ENCODE data around the gene CD247.

CD247 gene

DNA sequence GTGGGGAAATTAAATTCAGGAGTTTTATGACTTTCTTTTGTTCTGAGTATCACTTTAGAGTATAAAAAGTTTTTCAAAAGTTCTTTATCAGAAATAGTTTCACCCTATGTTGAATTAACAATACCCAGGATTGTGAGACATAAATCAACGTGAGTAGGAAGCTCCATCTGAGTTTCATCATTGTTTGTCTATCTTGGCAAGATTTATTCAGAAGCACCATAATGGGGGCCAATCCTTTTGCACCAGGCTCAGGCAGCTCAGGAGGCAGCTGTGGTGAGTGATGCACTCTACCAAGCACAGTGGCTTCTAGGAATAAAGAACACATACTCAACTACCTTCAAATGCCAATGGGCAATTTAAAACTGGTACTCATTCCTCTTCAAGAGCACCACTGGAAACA is 23.3 kb upstream of the CD247 start:
- no peak overlapping the region for H3K4me3 ChIP-seq (ENCODE audit: low read length)
- no peak for DNase-seq (ENCODE audit: low read depth)
- TF ChIP-seq, protein P1, sequence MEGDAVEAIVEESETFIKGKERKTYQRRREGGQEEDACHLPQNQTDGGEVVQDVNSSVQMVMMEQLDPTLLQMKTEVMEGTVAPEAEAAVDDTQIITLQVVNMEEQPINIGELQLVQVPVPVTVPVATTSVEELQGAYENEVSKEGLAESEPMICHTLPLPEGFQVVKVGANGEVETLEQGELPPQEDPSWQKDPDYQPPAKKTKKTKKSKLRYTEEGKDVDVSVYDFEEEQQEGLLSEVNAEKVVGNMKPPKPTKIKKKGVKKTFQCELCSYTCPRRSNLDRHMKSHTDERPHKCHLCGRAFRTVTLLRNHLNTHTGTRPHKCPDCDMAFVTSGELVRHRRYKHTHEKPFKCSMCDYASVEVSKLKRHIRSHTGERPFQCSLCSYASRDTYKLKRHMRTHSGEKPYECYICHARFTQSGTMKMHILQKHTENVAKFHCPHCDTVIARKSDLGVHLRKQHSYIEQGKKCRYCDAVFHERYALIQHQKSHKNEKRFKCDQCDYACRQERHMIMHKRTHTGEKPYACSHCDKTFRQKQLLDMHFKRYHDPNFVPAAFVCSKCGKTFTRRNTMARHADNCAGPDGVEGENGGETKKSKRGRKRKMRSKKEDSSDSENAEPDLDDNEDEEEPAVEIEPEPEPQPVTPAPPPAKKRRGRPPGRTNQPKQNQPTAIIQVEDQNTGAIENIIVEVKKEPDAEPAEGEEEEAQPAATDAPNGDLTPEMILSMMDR (IDR thresholded peaks at IDR 0.05; ENCODE audit: insufficient read depth, low read depth, low read length, missing control alignments) = no peak

DNA sequence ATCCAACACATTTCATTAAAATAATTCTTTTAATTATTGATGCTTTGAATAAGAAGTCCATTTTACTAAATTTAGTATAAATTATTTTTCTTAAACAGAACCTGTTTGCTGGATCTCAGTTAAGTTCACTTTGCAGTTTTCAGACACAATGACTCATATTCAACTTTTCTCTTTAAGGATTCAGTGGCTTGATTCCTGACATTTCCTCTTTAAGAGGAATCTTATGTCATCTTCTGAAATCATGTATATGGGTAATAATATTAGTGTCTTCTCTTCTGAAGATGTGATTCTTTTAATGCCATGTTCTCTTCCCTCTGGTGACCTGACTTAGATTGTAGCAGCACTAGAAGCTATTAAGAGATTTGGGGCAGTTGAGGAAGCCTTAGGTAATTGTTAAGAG is 22.7 kb upstream of the CD247 start:
- DNase-seq (ENCODE audit: low read depth) = no peak
- no peak overlapping the region for H3K4me3 ChIP-seq (ENCODE audit: low read length)
- TF ChIP-seq, protein P1 (IDR thresholded peaks at IDR 0.05; ENCODE audit: insufficient read depth, low read depth, low read length, missing control alignments) = no peak

DNA sequence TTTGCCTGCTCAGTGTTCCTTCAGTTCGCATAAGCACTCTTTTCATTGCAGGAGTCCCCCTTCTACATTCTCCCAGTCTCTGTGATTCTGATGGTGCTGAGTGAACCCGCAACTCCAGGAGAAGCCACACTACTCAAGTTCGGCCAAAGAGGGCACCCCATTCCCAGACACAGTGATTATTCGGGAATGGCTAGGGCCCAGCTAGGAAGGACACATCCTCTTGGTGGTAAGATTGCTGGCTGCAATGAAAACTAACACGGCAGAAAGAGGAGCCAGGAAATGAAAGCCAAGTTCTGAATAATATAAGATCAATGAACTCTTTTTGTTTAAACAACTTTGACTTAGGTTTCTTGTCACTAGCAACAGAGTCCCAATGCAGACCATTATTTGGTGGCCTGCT is 20.3 kb upstream of the CD247 start:
- no peak for DNase-seq (ENCODE audit: low read depth)
- TF ChIP-seq, protein P1 (IDR thresholded peaks at IDR 0.05; ENCODE audit: insufficient read depth, low read depth, low read length, missing control alignments) = no peak
- no peak overlapping the region for H3K4me3 ChIP-seq (ENCODE audit: low read length)

DNA sequence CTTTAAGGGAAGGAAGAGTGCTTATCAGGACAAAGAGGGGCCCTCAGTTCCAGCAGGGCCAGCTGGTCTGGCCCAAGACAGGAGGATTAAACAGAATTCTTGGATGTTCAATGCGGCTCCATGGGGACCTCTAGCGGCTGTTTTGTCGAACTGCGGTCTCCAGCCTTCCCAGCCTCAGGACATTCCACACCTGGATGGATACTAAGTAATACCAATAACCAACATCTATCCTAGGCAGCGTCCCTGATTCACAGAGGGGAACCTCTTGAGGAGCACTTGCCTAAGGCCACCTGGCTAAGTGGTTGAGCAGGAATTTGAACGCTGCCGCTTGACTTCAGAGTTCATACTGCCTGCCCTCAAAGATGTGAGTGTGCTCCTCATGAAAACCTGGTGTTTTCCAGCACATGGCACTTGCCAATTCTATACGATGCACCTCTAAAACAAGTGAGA is 15.5 kb upstream of the CD247 start:
- no peak overlapping the region for H3K4me3 ChIP-seq (ENCODE audit: low read length)
- TF ChIP-seq, protein P1 (IDR thresholded peaks at IDR 0.05; ENCODE audit: insufficient read depth, low read depth, low read length, missing control alignments) = peak; percentile 93
- peak; percentile 70 for DNase-seq (ENCODE audit: low read depth)

DNA sequence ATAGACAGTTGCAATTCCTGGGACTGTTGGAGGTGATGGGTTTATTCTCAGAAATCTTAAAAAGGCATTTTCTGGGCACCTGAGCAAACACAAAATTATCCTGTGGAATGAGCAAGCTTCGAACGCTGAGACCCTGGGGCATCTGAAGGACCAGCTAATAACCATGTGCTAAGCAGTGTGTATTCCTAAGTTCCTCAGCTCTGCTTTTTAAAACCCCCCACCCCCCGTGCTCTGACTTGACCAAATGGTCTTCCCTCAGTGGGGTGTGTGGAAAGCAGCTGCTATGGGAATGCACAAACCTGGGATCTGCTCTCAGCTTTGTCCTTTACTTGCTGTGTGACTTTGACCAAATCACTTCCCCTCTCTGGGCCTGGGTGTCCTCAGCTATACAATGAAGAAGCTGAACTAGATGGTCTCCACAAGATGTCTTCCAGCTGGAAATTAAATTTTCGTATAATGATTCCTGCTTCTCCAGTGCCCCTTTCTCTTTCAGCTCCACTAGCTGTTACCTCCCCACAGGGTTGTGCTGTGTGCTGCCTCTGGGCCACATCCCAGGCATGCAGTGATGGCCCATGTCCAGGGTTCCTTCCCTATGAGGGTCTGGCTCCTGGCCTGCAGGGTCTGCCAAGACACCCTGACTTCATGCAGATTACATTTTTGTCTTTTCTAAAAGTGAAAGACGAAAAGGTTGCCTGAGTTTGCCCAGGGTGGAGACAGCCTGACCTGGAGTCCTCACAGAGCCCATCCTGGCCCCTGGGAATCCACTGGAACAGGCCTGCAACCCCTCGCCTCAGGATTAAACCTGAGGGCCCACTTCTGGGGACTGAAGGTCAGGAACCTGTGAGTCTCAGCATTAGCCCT is 14.9 kb upstream of the CD247 start:
- TF ChIP-seq, protein P1 (IDR thresholded peaks at IDR 0.05; ENCODE audit: insufficient read depth, low read depth, low read length, missing control alignments) = no peak
- no peak overlapping the region for H3K4me3 ChIP-seq (ENCODE audit: low read length)
- no peak for DNase-seq (ENCODE audit: low read depth)

DNA sequence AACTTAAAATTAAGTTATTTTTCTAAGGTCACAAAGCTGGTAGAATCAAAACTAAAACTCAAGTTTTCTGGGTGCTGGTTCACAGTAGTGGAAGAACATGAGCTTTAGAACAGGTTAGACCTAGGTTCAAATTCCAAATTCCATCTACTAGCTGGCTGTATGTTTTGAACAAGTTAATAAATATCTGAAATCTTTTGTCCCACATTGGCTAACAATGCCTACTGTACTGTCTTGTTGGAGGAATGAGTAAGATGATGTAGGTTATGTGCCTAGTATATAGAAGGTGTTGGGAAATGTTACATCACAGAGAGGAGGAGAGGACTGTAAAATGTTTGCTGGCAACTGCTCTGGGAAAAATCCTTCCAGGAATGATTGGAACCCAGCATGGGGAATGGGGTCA is 14.0 kb upstream of the CD247 start:
- TF ChIP-seq, protein P1 (IDR thresholded peaks at IDR 0.05; ENCODE audit: insufficient read depth, low read depth, low read length, missing control alignments) = no peak

More for the DNA sequence above, 14.0 kb upstream of the CD247 start:
- peak; percentile 25 for DNase-seq (ENCODE audit: low read depth)
- no peak overlapping the region for H3K4me3 ChIP-seq (ENCODE audit: low read length)
